ENCODE data around the gene FER.

- TF ChIP-seq REST (IDR thresholded peaks at IDR 0.05; ENCODE audit: insufficient replicate concordance, low read depth) (no peak), CTCF (IDR thresholded peaks at IDR 0.05; ENCODE audit: insufficient read depth, low read length) (no peak)
These were observed 187.9 kb downstream of the FER start for GRCh38 chr5:108935611-108936010.

Data from HL-60 (cell line).